ENCODE measurements around the gene RHEB.

- TF ChIP-seq CTCF (IDR thresholded peaks at IDR 0.05) (no peak), POLR2A (IDR thresholded peaks at IDR 0.05) (no peak)
Measured at GRCh38 chr7:151498495-151498894, 21.2 kb downstream of the RHEB start.
